DND-41 (cell line): Measurements from ENCODE around the gene RNFT2.

Experiments
- CTCF ChIP-seq: IDR thresholded peaks from 2 replicates; pipeline ENCODE4 v1.5.1; 2012; ENCODE audit warnings: borderline replicate concordance, low read length, moderate library complexity, mild to moderate bottlenecking; ENCODE audit not compliant: poor library complexity, severe bottlenecking; ENCODE audit errors: extremely low read depth
- EZH2 ChIP-seq: IDR thresholded peaks from 3 replicates; pipeline ENCODE4 v1.6.1; 2012; ENCODE audit warnings: borderline replicate concordance, low read depth, mild to moderate bottlenecking, moderate library complexity, low read length, inconsistent platforms; ENCODE audit not compliant: severe bottlenecking

- TF ChIP-seq CTCF (no peak), EZH2 (no peak)
These were observed 52.0 kb downstream of the RNFT2 start for GRCh38 chr12:116790066-116790465.
